GM12801 (cell line): ENCODE measurements around the gene ASMT.

Source experiments
- TF ChIP-seq, protein P1 (sequence below): IDR thresholded peaks from one replicate; pipeline ENCODE4 v1.5.1; 2011; ENCODE audit warnings: control low read depth; ENCODE audit not compliant: insufficient read length; ENCODE audit errors: extremely low read depth

ASMT gene

DNA sequence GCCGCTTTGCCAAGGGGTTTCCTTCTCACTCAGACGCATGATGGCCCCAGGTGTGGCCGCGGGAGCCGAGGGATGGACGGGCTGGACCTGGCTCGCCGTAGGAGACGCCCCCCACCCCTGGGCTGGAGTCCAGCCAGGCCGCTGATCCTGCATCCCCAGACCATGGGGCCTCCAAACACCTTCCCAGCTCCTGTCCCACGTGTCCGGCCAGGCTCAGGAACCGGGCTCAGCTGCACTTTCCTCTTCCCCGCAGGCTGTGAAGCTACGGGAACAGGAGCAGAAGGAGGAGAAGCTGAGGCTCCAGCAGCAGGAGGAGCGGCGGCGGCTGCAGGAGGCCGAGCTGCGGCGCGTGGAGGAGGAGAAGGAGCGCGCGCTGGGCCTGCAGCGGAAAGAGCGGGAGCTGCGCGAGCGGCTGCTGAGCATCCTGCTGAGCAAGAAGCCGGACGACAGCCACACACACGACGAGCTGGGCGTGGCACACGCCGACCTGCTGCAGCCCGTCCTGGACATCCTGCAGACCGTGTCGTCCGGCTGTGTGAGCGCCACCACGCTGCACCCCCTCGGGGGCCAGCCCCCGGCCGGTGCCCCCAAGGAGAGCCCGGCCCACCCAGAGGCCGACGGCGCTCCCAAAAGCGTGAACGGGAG is 14.3 kb upstream of the ASMT start:
- TF ChIP-seq, protein P1, sequence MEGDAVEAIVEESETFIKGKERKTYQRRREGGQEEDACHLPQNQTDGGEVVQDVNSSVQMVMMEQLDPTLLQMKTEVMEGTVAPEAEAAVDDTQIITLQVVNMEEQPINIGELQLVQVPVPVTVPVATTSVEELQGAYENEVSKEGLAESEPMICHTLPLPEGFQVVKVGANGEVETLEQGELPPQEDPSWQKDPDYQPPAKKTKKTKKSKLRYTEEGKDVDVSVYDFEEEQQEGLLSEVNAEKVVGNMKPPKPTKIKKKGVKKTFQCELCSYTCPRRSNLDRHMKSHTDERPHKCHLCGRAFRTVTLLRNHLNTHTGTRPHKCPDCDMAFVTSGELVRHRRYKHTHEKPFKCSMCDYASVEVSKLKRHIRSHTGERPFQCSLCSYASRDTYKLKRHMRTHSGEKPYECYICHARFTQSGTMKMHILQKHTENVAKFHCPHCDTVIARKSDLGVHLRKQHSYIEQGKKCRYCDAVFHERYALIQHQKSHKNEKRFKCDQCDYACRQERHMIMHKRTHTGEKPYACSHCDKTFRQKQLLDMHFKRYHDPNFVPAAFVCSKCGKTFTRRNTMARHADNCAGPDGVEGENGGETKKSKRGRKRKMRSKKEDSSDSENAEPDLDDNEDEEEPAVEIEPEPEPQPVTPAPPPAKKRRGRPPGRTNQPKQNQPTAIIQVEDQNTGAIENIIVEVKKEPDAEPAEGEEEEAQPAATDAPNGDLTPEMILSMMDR, result no peak

DNA sequence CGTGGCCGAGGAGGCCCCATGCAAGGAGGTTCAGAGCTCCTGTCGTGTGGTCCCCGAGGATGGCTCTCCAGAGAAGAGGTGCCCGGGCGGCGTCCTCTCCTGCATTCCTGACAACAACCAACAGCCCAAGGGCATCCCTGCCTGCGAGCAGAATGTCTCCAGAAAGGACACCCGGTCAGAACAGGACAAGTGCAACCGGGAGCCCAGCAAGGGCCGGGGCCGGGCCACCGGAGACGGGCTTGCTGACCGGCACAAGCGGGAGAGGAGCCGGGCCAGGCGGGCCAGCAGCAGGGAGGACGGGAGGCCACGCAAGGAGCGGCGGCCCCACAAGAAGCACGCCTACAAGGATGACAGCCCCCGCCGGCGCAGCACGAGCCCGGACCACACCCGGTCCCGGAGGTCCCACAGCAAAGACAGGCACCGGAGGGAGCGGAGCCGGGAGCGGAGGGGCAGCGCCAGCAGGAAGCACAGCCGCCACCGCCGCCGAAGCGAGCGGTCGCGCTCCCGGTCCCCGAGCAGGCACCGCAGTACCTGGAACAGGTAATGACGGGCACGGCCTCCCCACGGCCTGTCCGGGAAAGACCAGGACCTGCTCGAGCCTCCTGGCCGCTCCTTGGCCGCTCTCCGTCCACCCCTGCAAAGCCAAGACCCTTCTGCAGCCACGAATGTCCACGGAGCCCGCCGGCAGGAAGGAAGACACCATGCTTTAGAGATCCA is 13.7 kb upstream of the ASMT start:
- TF ChIP-seq, protein P1, result no peak

DNA sequence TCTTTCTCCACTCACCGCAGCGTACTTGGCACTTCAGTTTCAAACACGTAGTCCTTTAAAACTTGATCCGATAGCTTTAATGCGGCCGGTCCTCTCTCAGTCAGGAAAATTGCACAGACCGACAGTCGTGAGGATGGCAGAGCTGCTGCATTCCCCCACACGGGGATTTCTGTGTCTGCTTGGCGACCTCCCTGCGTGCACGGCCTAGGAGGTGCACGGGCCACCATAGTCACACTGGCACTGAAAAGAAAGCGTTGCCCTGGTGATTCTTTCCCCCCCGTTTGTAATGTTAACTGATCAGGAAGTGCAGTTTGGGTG is 13.1 kb upstream of the ASMT start:
- TF ChIP-seq, protein P1, result no peak

DNA sequence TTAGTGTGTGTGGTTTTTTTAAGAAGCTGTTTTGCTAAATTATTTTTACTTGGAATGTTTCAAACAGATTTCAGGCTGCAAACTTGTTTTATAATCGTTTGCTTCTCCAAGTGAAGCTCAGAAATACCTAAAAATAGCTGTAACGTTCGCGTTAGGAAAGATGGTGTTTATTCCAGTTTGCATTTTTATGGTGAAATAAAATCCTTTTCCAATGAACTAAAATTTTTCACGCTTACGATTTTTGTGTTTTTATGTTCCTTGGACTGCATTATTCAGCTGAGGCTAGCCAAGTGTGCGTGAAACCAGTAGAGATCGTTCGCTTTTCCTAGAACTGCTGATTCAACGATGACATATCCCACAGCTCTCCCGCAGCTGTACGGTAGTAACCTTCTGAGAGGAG is 12.6 kb upstream of the ASMT start:
- TF ChIP-seq, protein P1, result no peak

DNA sequence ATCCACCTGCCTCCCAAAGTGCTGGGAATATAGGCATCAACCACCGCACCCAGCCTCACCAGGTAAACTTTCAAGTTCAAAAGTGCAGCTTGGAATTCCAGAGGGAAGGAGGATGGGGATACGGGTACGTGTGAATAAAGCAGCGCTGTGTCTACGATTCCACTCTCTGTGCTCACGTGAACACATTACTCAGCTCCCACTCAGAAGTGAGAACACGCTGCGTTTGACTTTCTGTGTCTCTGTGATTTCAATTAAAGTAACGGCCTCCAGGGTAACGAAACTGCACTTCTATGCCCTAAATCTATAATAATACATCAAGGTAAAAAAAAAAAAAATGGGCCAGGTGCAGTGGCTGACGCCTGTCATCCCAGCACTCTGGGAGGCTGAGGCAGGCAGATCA is 8.4 kb upstream of the ASMT start:
- TF ChIP-seq, protein P1, result no peak

DNA sequence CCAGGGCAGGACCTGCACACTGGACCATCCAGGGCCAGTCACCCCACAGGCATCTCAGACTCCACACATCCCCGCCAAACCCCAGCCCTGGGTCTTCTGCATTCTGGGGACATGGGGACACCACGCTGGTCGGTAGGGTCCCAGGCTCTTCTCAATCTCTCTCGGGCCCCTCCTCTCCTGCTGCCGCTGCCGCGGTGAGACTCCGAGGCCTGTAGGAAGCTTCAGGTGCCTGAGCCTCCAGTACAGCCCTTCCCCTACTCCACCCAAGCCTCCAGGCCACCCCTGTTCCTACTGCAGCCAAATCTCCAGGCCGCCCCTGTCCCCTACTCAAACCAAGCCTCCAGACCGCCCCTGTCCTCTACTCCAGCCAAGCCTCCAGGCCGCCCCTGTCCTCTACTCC is 5.5 kb upstream of the ASMT start:
- TF ChIP-seq, protein P1, result no peak

DNA sequence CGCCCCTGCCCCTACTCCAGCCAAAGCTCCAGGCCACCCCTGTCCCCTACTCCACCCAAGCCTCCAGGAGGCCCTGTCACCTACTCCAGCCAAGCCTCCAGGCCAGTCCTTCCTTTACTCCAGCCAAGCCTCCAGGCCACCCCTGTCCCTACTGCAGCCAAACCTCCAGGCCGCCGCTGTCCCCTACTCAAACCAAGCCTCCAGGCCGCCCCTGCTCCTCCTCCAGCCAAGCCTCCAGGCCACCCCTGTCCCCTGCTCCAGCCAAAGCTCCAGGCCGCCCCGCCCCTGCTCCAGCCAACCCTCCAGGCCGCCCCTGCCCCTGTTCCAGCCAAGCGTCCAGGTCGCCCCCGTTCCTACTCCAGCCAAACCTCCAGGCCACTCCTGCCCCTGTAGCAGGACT is 5.1 kb upstream of the ASMT start:
- TF ChIP-seq, protein P1, result no peak
